NCI-H460 (cell line): Measurements from ENCODE around the gene GNG7. TPM values are rescaled to one million over a fixed set of nuclear protein-coding genes. Genes with fewer than 3 reads are reported as not detected.
"Not testable (repeated sequence)": the region's sequence is repeated elsewhere in the genome, so short reads cannot be mapped to it uniquely, and the experiment has no call there.

ENCODE experiments used
- DNase-seq: peaks from one replicate; pipeline ENCODE4 v3.0.0-alpha.2; 2016; ENCODE audit warnings: low read depth; ENCODE audit errors: extremely low read depth
- total RNA-seq: library from RNA; depleted of rRNA; stranded (reverse); fragments of >200 nt; shearing (Covaris generic); gene quantifications from 2 replicates; pipeline ENCODE4 v1.2.3, GENCODE V29; 2014

Gene GNG7
- total RNA-seq, 1 experiment from 2014 or later, result not detected

GRCh38 chr19:2608602-2608922 lies 93.9 kb downstream of the GNG7 start:
- no peak for DNase-seq

GRCh38 chr19:2607712-2608601 lies 94.5 kb downstream of the GNG7 start:
- no peak for DNase-seq

- DNase-seq, result not testable (repeated sequence)
Observed at GRCh38 chr19:2606774-2607173, 95.7 kb downstream of the GNG7 start.

GRCh38 chr19:2605889-2606288 lies 96.6 kb downstream of the GNG7 start:
- not testable (repeated sequence) for DNase-seq

- no peak for DNase-seq
Observed at GRCh38 chr19:2604747-2605329, 97.7 kb downstream of the GNG7 start.

GRCh38 chr19:2603334-2603733 lies 99.2 kb downstream of the GNG7 start:
- no peak for DNase-seq

GRCh38 chr19:2602391-2603181 lies 99.9 kb downstream of the GNG7 start:
- DNase-seq, result no peak

GRCh38 chr19:2600914-2601870 lies 101.3 kb downstream of the GNG7 start:
- no peak for DNase-seq

- DNase-seq, result no peak
Observed at GRCh38 chr19:2594319-2594718, 108.2 kb downstream of the GNG7 start.

- no peak for DNase-seq
Observed at GRCh38 chr19:2592824-2593223, 109.7 kb downstream of the GNG7 start.

GRCh38 chr19:2591537-2592291 lies 110.8 kb downstream of the GNG7 start:
- no peak for DNase-seq

GRCh38 chr19:2590630-2591399 lies 111.7 kb downstream of the GNG7 start:
- no peak for DNase-seq

- DNase-seq, result no peak
Observed at GRCh38 chr19:2589441-2589840, 113.1 kb downstream of the GNG7 start.

- no peak for DNase-seq
Observed at GRCh38 chr19:2588081-2588777, 114.3 kb downstream of the GNG7 start.

- DNase-seq, result no peak
Observed at GRCh38 chr19:2587001-2587719, 115.3 kb downstream of the GNG7 start.

- no peak for DNase-seq
Observed at GRCh38 chr19:2586196-2586595, 116.3 kb downstream of the GNG7 start.

- DNase-seq, result no peak
Observed at GRCh38 chr19:2584002-2584401, 118.5 kb downstream of the GNG7 start.
